Stomach (tissue), 9 donors: ENCODE measurements around the gene SPAAR. TPM values are rescaled to one million over a fixed set of nuclear protein-coding genes. Genes with fewer than 3 reads are reported as not detected.

Experiments used
- DNase-seq, 2 donors: peaks; one replicate each; pipeline versions ENCODE4 v3.0.0 to v3.0.0-alpha.2; 2013 to 2019
- H3K27ac ChIP-seq, 5 donors: fragments of 200-600 bp in 4 of 5; sonication (generic) in 4 of 5; one replicate each; pipeline ENCODE4 v1.5.1; 2013 to 2019; ENCODE audit warnings: mild to moderate bottlenecking in 1 of 5, moderate library complexity in 1 of 5
- H3K27me3 ChIP-seq, 3 donors: fragments of 200-600 bp; sonication (generic); one replicate each; pipeline ENCODE4 v1.5.1; 2017 to 2019; ENCODE audit warnings: mixed run types in 1 of 3
- H3K36me3 ChIP-seq, 4 donors: fragments of 200-600 bp; sonication (generic); 1 replicate in 3 of 4; 2 replicates in 1 of 4; pipeline ENCODE4 v1.5.1; 2016 to 2019
- H3K4me1 ChIP-seq, 4 donors: fragments of 200-600 bp; sonication (generic); one replicate each; pipeline ENCODE4 v1.5.1; 2016 to 2019
- H3K4me3 ChIP-seq, 4 donors: fragments of 200-600 bp; sonication (generic) in 3 of 4; one replicate each; pipeline ENCODE4 v1.5.1; 2016 to 2019; ENCODE audit warnings: mild to moderate bottlenecking in 1 of 4
- H3K9me3 ChIP-seq, 4 donors: fragments of 200-600 bp; sonication (generic); one replicate each; pipeline ENCODE4 v1.5.1; 2016 to 2019
- CTCF ChIP-seq, 7 experiments: fragments of 450-650 bp in 4 of 7; fragments of 200-600 bp in 3 of 7; sonication (generic) in 3 of 7; IDR thresholded peaks; one replicate each; pipeline ENCODE4 v1.5.1; 2016 to 2019; ENCODE audit warnings: antibody characterized with exemption in 7 of 7, control low read depth in 2 of 7, mild to moderate bottlenecking in 1 of 7
- EP300 ChIP-seq: sonication (generic); formaldehyde crosslinking; IDR thresholded peaks from one replicate; pipeline ENCODE4 v1.6.1; 2017; ENCODE audit warnings: antibody characterized with exemption
- POLR2A ChIP-seq, 4 donors: fragments of 450-650 bp; IDR thresholded peaks; one replicate each; pipeline ENCODE4 v1.6.1; 2016; ENCODE audit warnings: antibody characterized with exemption in 4 of 4, control low read depth in 2 of 4, mild to moderate bottlenecking in 1 of 4, moderate library complexity in 1 of 4
- POLR2AphosphoS5 ChIP-seq, 3 donors: sonication (generic); formaldehyde crosslinking; IDR thresholded peaks; one replicate each; pipeline ENCODE4 v1.6.1; 2016; ENCODE audit warnings: antibody characterized with exemption in 3 of 3
- WGBS, 5 donors: extraction: QIAGEN DNeasy Blood & Tissue Kit in 3 of 5; methylation state at CpG; one replicate each; pipeline versions ENCODE4 v1.1.5 to v1.1.7; 2013 to 2018; 5-methylcytosine and 5-hydroxymethylcytosine counted together
- intact Hi-C: fragments of 100-400 bp; cut with DNase I; formaldehyde crosslinking; loops from one replicate; pipeline ENCODE4 v1.15.1; 2023; ENCODE audit warnings: low total_unique reads
- polyA plus RNA-seq, 3 donors: library from polyadenylated mRNA; stranded (reverse); fragments of 200-250 nt; gene quantifications; one replicate each; pipeline ENCODE4 v1.2.3, GENCODE V29; 2013
- total RNA-seq, 5 donors: library from RNA; depleted of rRNA; stranded (reverse); fragments of >200 nt; gene quantifications; one replicate each; pipeline versions ENCODE4 v1.1.0 to v1.2.3, GENCODE V29; 2014 to 2016
- donor health status: healthy with polysubstance abuse.
- donor health status: Bipolar disorder and iron deficiency.
- donor health status: healthy.

The SPAAR gene
- total and polyA plus RNA-seq, 8 donors, result 0.30 to 2.4 (median 0.92) TPM; not detected in 3

- intact Hi-C loops, result loop anchor here (5.0 kb wide), 1 partner anchor 39 kb away; no protein-coding TSS in a partner anchor
- WGBS, 5 donors, result 30 to 43% (median 38%) methylated on average over 13 of the region's 13 CpGs
- H3K4me1 ChIP-seq, result peaks cover 66 to 93% (median 72%) of the 10 kb centered on the region in 4 donors
- H3K4me3 ChIP-seq, result peak overlapping the region in 2 of 4 donors; percentile 7 to 9
- peak; percentile 47 to 89 for DNase-seq
- TF ChIP-seq CTCF (IDR thresholded peaks at IDR 0.05), result no peak
- TF ChIP-seq EP300, result no peak
- peak; percentile 5 to 53 (median 38) for TF ChIP-seq POLR2AphosphoS5 (IDR thresholded peaks at IDR 0.05)
- no peak for TF ChIP-seq POLR2A (IDR thresholded peaks at IDR 0.05)
- H3K27me3 ChIP-seq, result no peaks in the 10 kb centered on the region
- H3K9me3 ChIP-seq, result no peaks in the 10 kb centered on the region
- peak overlapping the region; percentile 73 to 94 (median 89) for H3K27ac ChIP-seq
- H3K36me3 ChIP-seq, result no peaks in the 10 kb centered on the region
Observed at GRCh38 chr9:35907711-35908503, 1.4 kb upstream of the SPAAR start.

- Histone ChIP-seq H3K9me3 (no peaks in the 10 kb centered on the region), H3K4me1 (peaks cover 66 to 92% (median 72%) of the 10 kb centered on the region in 4 donors), H3K27me3 (no peaks in the 10 kb centered on the region), H3K4me3 (no peak overlapping the region), H3K36me3 (no peaks in the 10 kb centered on the region), H3K27ac (peak overlapping the region; percentile 73 to 94 (median 89))
- TF ChIP-seq CTCF (IDR thresholded peaks at IDR 0.05) (no peak), EP300 (no peak), POLR2A (IDR thresholded peaks at IDR 0.05) (no peak), POLR2AphosphoS5 (IDR thresholded peaks at IDR 0.05) (no peak)
- no peak for DNase-seq
- WGBS, 5 donors, result 56 to 82% (median 68%) methylated on average over 9 of the region's 9 CpGs
- intact Hi-C loops, result loop anchor here (5.0 kb wide), 1 partner anchor 39 kb away; no protein-coding TSS in a partner anchor
Observed at GRCh38 chr9:35908504-35909125, 675 bp upstream of the SPAAR start.

- peak overlapping the region; percentile 73 to 94 (median 89) for H3K27ac ChIP-seq
- H3K9me3 ChIP-seq, result no peaks in the 10 kb centered on the region
- H3K27me3 ChIP-seq, result no peaks in the 10 kb centered on the region
- H3K36me3 ChIP-seq, result no peaks in the 10 kb centered on the region
- H3K4me3 ChIP-seq, result no peak overlapping the region
- no peak for TF ChIP-seq POLR2A (IDR thresholded peaks at IDR 0.05)
- intact Hi-C loops, result loop anchor here (5.0 kb wide), 1 partner anchor 37 kb away; no protein-coding TSS in a partner anchor
- peaks cover 61 to 88% (median 70%) of the 10 kb centered on the region in 4 donors for H3K4me1 ChIP-seq
- DNase-seq, result no peak
- whole genome bisulfite sequencing, 5 donors, result 87 to 91% (median 89%) methylated on average over 32 to 34 of the region's 34 CpGs
Observed at GRCh38 chr9:35909687-35910612, 660 bp downstream of the SPAAR start.

- peak in 3 of 7 experiments; percentile 29 to 46 (median 46) for TF ChIP-seq CTCF (IDR thresholded peaks at IDR 0.05)
- peak in 2 of 3 donors; percentile 9 to 46 for TF ChIP-seq POLR2AphosphoS5 (IDR thresholded peaks at IDR 0.05)
- no peak for TF ChIP-seq EP300
- TF ChIP-seq POLR2A (IDR thresholded peaks at IDR 0.05), result no peak
- 45 to 51% (median 49%) methylated on average over 13 to 14 of the region's 14 CpGs for WGBS, 5 donors
- no peak overlapping the region for H3K4me3 ChIP-seq
- intact Hi-C loops, result no loop called here
- H3K27me3 ChIP-seq, result no peaks in the 10 kb centered on the region
- peaks cover 53 to 84% (median 62%) of the 10 kb centered on the region in 4 donors for H3K4me1 ChIP-seq
- H3K27ac ChIP-seq, result peak overlapping the region in 4 of 5 donors; percentile 86 to 94 (median 90)
- H3K36me3 ChIP-seq, result no peaks in the 10 kb centered on the region
- no peaks in the 10 kb centered on the region for H3K9me3 ChIP-seq
- DNase-seq, result peak; percentile 61 to 68
Observed at GRCh38 chr9:35910613-35911359, 1.5 kb downstream of the SPAAR start.
